Measurements from ENCODE around the gene KSR1. TPM values are rescaled to one million over a fixed set of nuclear protein-coding genes. Genes with fewer than 3 reads are reported as not detected.

KSR1 gene
- total and polyA plus RNA-seq, 9 of the 15 experiments (the other 6 are each of a cell fraction or from before 2014, with no cell fraction given): 1.4 to 51.7 (median 18.4) TPM

GRCh38 chr17:27578718-27579085, 122.5 kb downstream of the KSR1 start (continued):
- no peak for TF ChIP-seq CBX8 (IDR thresholded peaks at IDR 0.05; ENCODE audit: borderline replicate concordance, extremely low read depth, low read depth, low read length, poor library complexity, severe bottlenecking)
- TF ChIP-seq DPF2 (IDR thresholded peaks at IDR 0.05): peak; percentile 46
- no peak for TF ChIP-seq GATA2 (CRISPR knock-in tag; IDR thresholded peaks at IDR 0.05)
- TF ChIP-seq JUN (IDR thresholded peaks at IDR 0.05; ENCODE audit: borderline replicate concordance, low read depth, low read length): peak; percentile 88
- no peak for TF ChIP-seq JUN (CRISPR knock-in tag; IDR thresholded peaks at IDR 0.05; ENCODE audit: borderline replicate concordance)
- no peak for TF ChIP-seq MBD2 (IDR thresholded peaks at IDR 0.05; ENCODE audit: borderline replicate concordance, low read depth)
- no peak for TF ChIP-seq ZNF263 (CRISPR knock-in tag; IDR thresholded peaks at IDR 0.05; ENCODE audit: borderline replicate concordance)
- no peak for TF ChIP-seq CHCHD3 (CRISPR knock-in tag; IDR thresholded peaks at IDR 0.05)
- no peak for TF ChIP-seq SRF (CRISPR knock-in tag; IDR thresholded peaks at IDR 0.05)
- no peak for TF ChIP-seq PHF21A (IDR thresholded peaks at IDR 0.05; ENCODE audit: borderline replicate concordance, low read depth)
- no peak for TF ChIP-seq KDM5B (IDR thresholded peaks at IDR 0.05; ENCODE audit: insufficient replicate concordance, low read depth, low read length)
- no peak for TF ChIP-seq ZSCAN32 (CRISPR knock-in tag; IDR thresholded peaks at IDR 0.05)
- no peak for TF ChIP-seq ZNF436 (CRISPR knock-in tag; IDR thresholded peaks at IDR 0.05)
- no peak for TF ChIP-seq ZNF217 (CRISPR knock-in tag; IDR thresholded peaks at IDR 0.05)
- TF ChIP-seq MCM5 (IDR thresholded peaks at IDR 0.05; ENCODE audit: low read depth): no peak
- no peak for TF ChIP-seq HDAC2 (IDR thresholded peaks at IDR 0.05)
- no peak for TF ChIP-seq CREB3 (tag; conservative IDR thresholded peaks at IDR 0.05; ENCODE audit: low read depth)
- peak; percentile 57; the same call in 1 of the 2 replicates for TF ChIP-seq DMBX1 (CRISPR knock-in tag; IDR thresholded peaks at IDR 0.05; ENCODE audit: borderline replicate concordance)
- TF ChIP-seq RBM14 (IDR thresholded peaks at IDR 0.05; ENCODE audit: borderline replicate concordance, insufficient read depth, low read depth, low read length): no peak
- no peak for TF ChIP-seq ETV5 (CRISPR knock-in tag; IDR thresholded peaks at IDR 0.05; ENCODE audit: low read depth)
- TF ChIP-seq FOS (IDR thresholded peaks at IDR 0.05; ENCODE audit: extremely low read depth, insufficient read length): peak; percentile 28
- TF ChIP-seq FOSL1 (tag; conservative IDR thresholded peaks at IDR 0.05): peak; percentile 90
- no peak for TF ChIP-seq RB1 (IDR thresholded peaks at IDR 0.05; ENCODE audit: low read depth)
- TF ChIP-seq ZFP1 (CRISPR knock-in tag; IDR thresholded peaks at IDR 0.05): no peak
- no peak for TF ChIP-seq NCOR1 (IDR thresholded peaks at IDR 0.05)
- no peak for TF ChIP-seq ZBTB34 (CRISPR knock-in tag; IDR thresholded peaks at IDR 0.05)
- 0 out of 6 replicates have a peak, but pooled peaks of 2 of the 3 experiments have one; percentile 26 to 32 for TF ChIP-seq CTCF (IDR thresholded peaks at IDR 0.05 in 2 of 3, conservative IDR thresholded peaks at IDR 0.05 in 1 of 3; ENCODE audit: insufficient read depth in 2 of 3, low read depth in 1 of 3, low read length in 3 of 3)
